ENCODE data around the gene GPATCH3.
"Not testable (repeated sequence)": the region's sequence is repeated elsewhere in the genome, so short reads cannot be mapped to it uniquely, and the experiment has no call there.

Gene GPATCH3

DNA sequence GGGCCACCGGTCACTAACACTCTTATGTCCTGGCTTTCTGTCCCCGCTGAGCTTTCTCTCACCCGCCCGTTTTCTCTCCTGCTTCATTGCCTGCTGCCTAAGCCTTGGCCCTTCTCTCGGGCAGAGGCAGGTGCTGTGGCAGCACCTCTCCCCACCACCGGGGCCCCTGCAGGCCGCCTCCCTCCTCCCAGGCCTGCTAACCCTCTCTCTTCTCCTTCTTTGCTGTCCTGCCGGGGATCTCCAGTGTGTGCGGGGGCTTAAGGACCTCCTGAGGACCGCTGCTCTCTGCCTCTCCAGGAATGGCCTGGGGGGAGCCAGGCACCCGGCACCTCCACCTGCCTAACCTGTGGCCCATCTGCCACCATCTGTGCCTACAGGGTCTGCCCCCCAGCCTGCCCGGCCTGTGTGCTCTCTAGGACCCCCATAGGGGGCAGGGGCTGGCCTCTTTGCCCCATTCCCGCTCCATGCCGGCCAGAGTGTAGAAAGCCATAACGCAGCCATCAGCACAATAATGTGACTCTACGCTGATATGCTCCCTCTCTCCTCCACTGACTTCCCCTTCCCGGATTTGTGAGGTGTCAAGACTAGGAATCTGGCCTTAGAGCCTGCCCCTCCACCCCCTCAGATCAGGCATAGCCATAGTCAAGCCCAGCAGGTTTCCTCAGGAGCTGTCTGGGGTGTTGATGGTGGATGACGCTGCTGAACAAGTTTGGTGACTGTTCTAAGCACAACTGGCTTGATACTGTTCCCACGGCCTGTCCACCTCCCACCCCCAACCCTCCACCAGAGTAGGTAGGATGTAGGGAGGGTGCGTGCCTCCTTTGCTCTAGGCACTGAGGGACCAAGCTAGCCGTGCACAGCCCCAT, 43.4 kb downstream of the GPATCH3 start:
- TF ChIP-seq JUND (IDR thresholded peaks at IDR 0.05; ENCODE audit: low read depth) = no peak
- in situ Hi-C loops (cut with HindIII; ENCODE audit: low pct_unique_long_range_greater_than_20kb, low sequenced_read_pairs) = no loop called here
- DNase-seq (ENCODE audit: low read depth in 1 of 2, low spot score in 1 of 2) = peak in 1 of 2 experiments; percentile 27

DNA sequence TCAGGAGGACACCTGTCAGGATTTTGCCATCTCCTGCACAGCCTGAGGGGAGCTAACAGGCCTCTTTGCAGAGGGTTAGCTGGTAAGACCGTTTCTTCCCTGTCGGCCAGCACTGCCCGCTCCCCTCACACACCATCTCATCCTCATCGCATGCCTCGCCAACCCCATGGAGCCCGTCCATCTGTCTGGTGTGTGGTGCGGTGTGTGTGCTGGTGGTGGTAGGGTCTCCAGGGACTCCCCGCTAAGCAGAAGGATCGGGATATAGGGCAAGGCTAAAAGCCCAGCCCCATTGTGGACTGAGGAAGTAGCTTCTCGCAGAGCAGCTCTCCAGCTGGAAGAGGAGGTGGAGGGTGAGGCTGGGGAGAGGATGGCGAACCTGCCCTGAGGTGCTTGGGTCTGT, 44.1 kb downstream of the GPATCH3 start:
- no peak for TF ChIP-seq JUND (IDR thresholded peaks at IDR 0.05; ENCODE audit: low read depth)
- in situ Hi-C loops (cut with HindIII; ENCODE audit: low pct_unique_long_range_greater_than_20kb, low sequenced_read_pairs) = no loop called here
- no peak for DNase-seq (ENCODE audit: low read depth in 1 of 2, low spot score in 1 of 2)

DNA sequence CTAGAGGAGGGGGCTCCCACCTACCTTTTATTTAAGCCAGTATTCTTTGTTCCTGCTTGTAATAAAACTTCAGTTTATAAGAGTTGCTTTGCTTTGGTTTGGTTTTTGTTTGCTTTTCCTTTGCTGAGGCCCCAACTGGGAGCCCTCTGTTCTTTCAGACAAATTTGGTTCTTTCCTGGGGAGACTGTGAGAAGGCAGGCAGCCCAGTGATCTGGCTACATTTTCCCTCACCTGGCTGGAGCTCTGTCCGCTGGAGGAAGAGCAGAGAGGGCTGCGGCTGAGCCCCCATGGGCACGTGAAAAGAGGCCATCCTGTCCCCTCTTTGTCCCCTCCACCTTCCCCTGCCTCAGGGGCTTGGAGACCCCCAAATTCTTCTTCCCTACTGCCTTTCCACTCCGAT, 44.6 kb downstream of the GPATCH3 start:
- TF ChIP-seq JUND (IDR thresholded peaks at IDR 0.05; ENCODE audit: low read depth) = no peak
- no peak for DNase-seq (ENCODE audit: low read depth in 1 of 2, low spot score in 1 of 2)
- in situ Hi-C loops (cut with HindIII; ENCODE audit: low pct_unique_long_range_greater_than_20kb, low sequenced_read_pairs) = no loop called here

DNA sequence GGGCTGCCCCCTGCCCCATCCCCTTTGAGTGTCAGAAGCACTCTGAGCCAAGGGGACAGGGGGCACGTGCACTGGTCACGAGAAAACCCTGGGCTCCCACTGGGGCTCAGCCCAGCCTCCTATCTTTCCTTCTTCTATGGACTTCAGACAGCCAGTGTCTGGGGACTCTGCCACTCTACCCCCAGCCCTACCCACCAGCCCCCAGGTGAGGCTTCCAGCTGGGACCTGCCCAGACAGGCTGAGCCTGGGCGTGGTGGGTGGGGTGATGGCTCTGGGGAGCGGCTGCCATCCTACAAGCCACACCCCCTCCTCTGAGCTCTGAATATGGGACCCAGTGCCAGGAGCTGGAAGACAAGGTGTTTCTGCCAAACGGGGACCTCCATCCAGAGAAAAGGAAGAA, 45.4 kb downstream of the GPATCH3 start:
- no peak for TF ChIP-seq JUND (IDR thresholded peaks at IDR 0.05; ENCODE audit: low read depth)
- in situ Hi-C loops (cut with HindIII; ENCODE audit: low pct_unique_long_range_greater_than_20kb, low sequenced_read_pairs) = no loop called here
- no peak for DNase-seq (ENCODE audit: low read depth in 1 of 2, low spot score in 1 of 2)

DNA sequence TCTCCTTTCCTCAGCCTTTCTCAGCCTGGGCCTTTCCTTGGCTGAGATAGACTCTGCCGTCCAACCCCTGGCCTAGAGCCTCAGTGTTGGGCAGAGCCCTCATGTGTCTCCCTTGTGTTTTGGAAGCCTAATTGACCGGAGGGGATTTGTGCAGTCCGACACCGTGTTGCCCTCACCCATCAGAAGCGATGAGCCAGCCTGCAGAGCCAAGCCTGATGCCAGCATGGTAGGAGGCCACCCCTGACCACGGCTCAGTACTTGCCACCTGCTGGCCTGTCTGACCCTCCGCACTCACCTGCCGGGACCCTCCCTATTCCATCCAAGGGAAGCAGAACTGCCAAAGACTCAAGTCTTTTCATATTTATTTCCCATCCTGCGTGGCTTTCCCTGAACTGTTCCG, 46.7 kb downstream of the GPATCH3 start:
- in situ Hi-C loops (cut with HindIII; ENCODE audit: low pct_unique_long_range_greater_than_20kb, low sequenced_read_pairs) = no loop called here

DNA sequence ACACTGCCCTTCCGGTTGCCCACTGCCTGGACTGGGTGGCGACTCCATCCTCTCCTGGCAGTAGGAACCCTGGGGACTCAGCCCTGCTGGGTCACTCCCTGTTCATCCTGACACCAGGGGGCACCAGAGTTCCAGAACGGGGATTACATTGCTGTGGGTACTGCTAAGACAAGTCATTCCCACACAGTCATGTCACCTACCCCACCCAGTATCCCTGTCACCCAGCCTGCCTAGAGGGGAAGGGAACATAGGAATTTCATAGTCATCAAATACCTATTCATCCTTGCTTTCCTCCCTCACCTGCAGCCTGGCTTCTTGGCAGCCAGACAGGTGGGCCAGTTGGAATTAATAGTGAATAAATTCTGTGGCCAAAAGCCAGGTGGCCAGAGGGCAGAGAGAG, 47.1 kb downstream of the GPATCH3 start:
- TF ChIP-seq JUND (IDR thresholded peaks at IDR 0.05; ENCODE audit: low read depth) = no peak
- peak; percentile 85 to 87 for DNase-seq (ENCODE audit: low read depth in 1 of 2, low spot score in 1 of 2)
- in situ Hi-C loops (cut with HindIII; ENCODE audit: low pct_unique_long_range_greater_than_20kb, low sequenced_read_pairs) = no loop called here

More for the DNA sequence above, 46.7 kb downstream of the GPATCH3 start:
- no peak for TF ChIP-seq JUND (IDR thresholded peaks at IDR 0.05; ENCODE audit: low read depth)
- no peak for DNase-seq (ENCODE audit: low read depth in 1 of 2, low spot score in 1 of 2)

DNA sequence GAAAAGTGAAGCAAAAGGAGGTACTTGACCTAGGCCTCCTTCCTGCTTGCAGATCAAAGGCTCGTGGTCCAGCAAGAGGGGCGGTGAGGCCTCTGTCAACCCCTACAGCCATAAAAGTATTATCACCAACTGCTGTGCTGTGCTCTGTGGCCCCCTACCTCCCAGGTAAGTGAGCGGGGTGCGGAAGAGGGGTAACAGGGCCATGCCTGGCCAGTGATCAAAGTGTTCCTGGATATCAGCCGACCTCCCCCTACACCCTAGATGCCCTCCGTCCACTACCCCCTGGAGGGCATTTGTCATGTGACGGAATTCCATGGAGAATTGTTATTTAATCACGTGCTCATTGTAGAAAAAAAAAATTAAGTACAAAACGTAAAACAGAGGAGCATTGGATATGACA, 47.6 kb downstream of the GPATCH3 start:
- TF ChIP-seq JUND (IDR thresholded peaks at IDR 0.05; ENCODE audit: low read depth) = no peak
- DNase-seq (ENCODE audit: low read depth in 1 of 2, low spot score in 1 of 2) = no peak
- in situ Hi-C loops (cut with HindIII; ENCODE audit: low pct_unique_long_range_greater_than_20kb, low sequenced_read_pairs) = no loop called here

DNA sequence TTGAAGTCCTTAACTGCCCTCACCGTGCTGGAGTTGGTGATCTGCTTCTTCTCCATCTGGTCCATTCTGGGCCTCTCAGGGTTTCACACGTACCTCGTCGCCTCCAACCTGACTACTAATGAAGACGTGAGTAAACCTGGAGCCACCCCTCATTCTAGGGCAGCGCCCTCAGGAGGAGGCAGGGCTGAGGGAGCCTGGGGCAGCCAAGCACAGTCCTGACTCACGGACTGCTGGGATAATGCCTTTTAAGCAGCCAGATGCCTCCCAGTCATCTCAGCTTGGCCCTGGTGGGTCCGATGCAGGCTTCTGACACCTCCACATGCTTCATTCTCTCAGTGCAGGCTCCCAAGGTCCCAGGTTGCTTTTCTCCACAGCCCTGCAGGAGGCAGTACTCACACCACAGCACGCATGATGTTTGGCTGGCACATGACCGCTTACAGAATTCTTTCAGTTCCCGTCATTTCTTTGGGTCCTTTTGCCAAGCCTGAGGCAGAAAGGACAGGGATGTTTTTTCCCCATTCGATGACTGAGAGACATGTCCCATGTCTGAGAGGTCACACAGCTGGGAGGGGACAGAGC, 49.1 kb downstream of the GPATCH3 start:
- in situ Hi-C loops (cut with HindIII; ENCODE audit: low pct_unique_long_range_greater_than_20kb, low sequenced_read_pairs) = no loop called here
- DNase-seq (ENCODE audit: low read depth in 1 of 2, low spot score in 1 of 2) = no peak
- TF ChIP-seq JUND (IDR thresholded peaks at IDR 0.05; ENCODE audit: low read depth) = no peak

DNA sequence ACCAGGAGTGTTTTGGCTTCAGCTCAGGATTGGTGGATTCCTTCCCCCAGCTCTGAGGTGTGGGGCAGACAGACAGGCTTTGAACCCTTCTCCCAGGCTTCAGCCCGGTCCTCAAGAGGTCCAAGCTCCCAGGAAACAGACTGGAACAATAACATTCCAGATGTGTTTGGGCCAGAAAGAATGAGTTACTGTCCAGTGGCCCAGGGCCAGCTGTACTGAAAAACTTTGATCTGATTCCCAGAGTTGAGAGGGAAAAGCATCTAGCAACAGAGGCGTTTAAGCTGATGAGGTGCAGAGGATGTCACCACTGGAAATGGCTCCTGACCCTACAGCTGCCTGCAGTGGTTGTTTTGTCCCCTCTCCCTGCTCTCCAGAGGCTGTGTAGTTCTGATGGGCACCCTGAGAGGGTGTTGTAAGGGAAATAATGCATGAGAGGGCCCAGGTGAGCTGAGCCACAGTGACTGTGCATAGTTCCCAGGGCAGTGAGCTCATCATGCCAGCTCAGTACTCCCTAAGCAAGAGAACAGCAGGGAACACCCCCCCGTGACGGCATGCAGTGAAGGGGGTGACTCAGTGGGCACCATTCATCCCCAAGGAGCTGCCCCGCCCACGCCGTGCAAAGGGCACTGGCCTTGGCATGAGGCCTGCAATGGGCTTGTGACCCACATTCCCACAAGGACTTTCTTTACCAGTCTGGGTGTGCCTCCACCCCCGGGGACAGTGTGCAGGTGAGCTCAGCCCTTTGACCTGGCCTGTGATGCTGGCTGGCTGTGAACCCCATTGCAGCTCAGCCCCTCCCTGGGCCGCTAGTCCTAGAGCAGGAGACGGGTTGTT, 51.1 kb downstream of the GPATCH3 start:
- TF ChIP-seq JUND (IDR thresholded peaks at IDR 0.05; ENCODE audit: low read depth) = no peak
- in situ Hi-C loops (cut with HindIII; ENCODE audit: low pct_unique_long_range_greater_than_20kb, low sequenced_read_pairs) = no loop called here
- no peak for DNase-seq (ENCODE audit: low read depth in 1 of 2, low spot score in 1 of 2)

DNA sequence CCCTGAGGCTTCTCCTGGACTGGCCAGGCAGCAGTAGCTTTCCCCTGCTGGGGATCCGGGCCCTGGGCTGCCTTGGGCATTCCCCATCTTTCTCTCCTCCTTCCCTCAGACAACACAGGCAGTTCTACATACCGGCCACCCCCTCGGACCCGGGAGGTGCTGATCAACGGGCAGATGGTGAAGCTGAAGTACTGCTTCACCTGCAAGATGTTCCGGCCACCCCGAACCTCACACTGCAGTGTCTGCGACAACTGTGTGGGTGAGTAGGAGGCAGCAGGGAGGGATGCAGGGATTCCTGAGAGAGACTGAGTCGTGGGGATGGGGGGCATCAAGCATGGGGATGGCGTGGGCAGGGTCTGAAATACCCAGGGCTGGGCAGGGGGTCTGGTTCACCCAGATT, 51.8 kb downstream of the GPATCH3 start:
- no peak for TF ChIP-seq JUND (IDR thresholded peaks at IDR 0.05; ENCODE audit: low read depth)
- in situ Hi-C loops (cut with HindIII; ENCODE audit: low pct_unique_long_range_greater_than_20kb, low sequenced_read_pairs) = no loop called here
- DNase-seq (ENCODE audit: low read depth in 1 of 2, low spot score in 1 of 2) = no peak

DNA sequence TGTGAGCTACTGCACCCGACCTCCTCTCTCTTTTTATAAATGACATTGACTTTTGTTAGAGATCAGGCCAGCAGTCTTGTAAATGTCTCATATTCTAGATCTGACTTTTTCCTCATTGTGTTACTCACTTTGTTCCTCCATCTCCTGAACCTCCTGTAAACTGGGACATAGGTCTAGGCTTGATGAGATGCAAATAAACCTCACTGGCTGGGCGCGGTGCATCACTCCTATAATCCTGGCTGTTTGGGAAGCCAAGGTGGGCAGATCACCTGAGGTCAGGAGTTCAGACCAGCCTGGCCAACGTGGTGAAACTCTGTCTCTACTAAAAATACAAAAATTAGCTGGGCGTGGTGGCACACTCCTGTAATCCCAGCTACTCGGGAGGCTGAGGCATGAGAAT, 52.4 kb downstream of the GPATCH3 start:
- DNase-seq (ENCODE audit: low read depth in 1 of 2, low spot score in 1 of 2); in situ Hi-C loops (cut with HindIII; ENCODE audit: low pct_unique_long_range_greater_than_20kb, low sequenced_read_pairs): not testable (repeated sequence)

DNA sequence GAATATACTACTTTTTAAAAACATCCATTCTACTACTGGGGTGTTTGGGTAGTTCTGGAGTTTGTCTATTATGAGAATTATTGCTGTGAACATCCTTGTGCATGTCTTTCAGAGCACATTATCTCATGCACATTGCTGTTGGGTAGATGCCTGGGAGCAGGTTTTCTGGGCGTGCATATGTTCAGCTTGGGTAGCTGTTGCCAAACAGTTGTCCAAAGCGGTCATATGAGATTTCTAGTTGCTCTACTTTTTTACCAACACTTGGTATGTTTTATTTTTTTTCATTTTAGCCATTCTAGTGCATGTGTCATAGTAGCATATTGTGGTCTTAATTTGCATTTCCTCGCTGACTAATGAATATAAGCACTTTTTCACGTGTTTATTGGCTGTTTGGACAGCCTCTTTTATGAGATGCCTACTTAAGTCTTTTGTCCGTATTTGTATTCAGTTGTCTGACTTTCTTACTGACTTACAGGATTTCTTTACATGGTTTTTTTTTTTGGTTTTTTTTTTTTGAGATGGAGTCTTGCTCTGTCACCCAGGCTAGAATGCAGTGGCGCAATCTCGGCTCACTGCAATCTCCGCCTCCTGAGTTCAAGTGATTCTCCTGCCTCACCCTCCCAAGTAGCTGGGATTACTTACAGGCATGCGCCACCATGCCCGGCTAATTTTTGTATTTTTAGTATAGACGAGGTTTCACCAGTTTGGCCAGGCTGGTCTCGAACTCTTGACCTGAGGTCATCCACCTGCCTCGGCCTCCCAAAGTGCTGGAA, 55.7 kb downstream of the GPATCH3 start:
- no peak for TF ChIP-seq JUND (IDR thresholded peaks at IDR 0.05; ENCODE audit: low read depth)
- in situ Hi-C loops (cut with HindIII; ENCODE audit: low pct_unique_long_range_greater_than_20kb, low sequenced_read_pairs) = no loop called here
- no peak for DNase-seq (ENCODE audit: low read depth in 1 of 2, low spot score in 1 of 2)
